ENCODE measurements around the gene LRRFIP1. TPM values are rescaled to one million over a fixed set of nuclear protein-coding genes. Genes with fewer than 3 reads are reported as not detected.
A peak's percentile ranks its signal among the peaks of the same experiment; 100 is the strongest.

The LRRFIP1 gene
- total RNA-seq, 2 experiments from 2014 or later, result 187 to 196 TPM

GRCh38 chr2:237720444-237720843, 93.1 kb downstream of the LRRFIP1 start:
- POLR2A ChIA-PET, result no interaction called here
- no peaks in the 10 kb centered on the region for H3K9me3 Mint-ChIP-seq
- H3K27ac Mint-ChIP-seq, result no peak overlapping the region
- H3K4me1 Mint-ChIP-seq, result peaks cover 32% of the 10 kb centered on the region
- CTCF ChIA-PET, result interaction anchor here (1.0 kb wide), 1 partner anchor 11 kb away, joined by 4 read pairs; no protein-coding TSS in a partner anchor
- peaks cover 45% of the 10 kb centered on the region for H3K36me3 Mint-ChIP-seq (ENCODE audit: low read depth)
- no peaks in the 10 kb centered on the region for H3K27me3 Mint-ChIP-seq
- no peak overlapping the region for H3K4me3 Mint-ChIP-seq
- DNase-seq, result no peak

- H3K27me3 Mint-ChIP-seq, result no peaks in the 10 kb centered on the region
- DNase-seq, result no peak
- H3K4me1 Mint-ChIP-seq, result peaks cover 27% of the 10 kb centered on the region
- H3K27ac Mint-ChIP-seq, result no peak overlapping the region
- POLR2A ChIA-PET, result no interaction called here
- no peak overlapping the region for H3K4me3 Mint-ChIP-seq
- H3K9me3 Mint-ChIP-seq, result no peaks in the 10 kb centered on the region
- peaks cover 45% of the 10 kb centered on the region for H3K36me3 Mint-ChIP-seq (ENCODE audit: low read depth)
- CTCF ChIA-PET, result interaction anchor here (1.0 to 1.5 kb wide), 2 partner anchors 10 to 48 kb away, joined by 3 to 4 read pairs; no protein-coding TSS in a partner anchor
These were observed 93.6 kb downstream of the LRRFIP1 start for GRCh38 chr2:237720957-237721356.

- no peak overlapping the region for H3K4me3 Mint-ChIP-seq
- CTCF ChIA-PET, result interaction anchor here (1.0 to 1.5 kb wide), 3 partner anchors 10 to 48 kb away, joined by 3 to 4 read pairs (median 4); no protein-coding TSS in a partner anchor
- H3K27ac Mint-ChIP-seq, result no peak overlapping the region
- no peaks in the 10 kb centered on the region for H3K27me3 Mint-ChIP-seq
- no peaks in the 10 kb centered on the region for H3K9me3 Mint-ChIP-seq
- peaks cover 26% of the 10 kb centered on the region for H3K4me1 Mint-ChIP-seq
- POLR2A ChIA-PET, result no interaction called here
- H3K36me3 Mint-ChIP-seq (ENCODE audit: low read depth), result peaks cover 46% of the 10 kb centered on the region
- no peak for DNase-seq
These were observed 94.1 kb downstream of the LRRFIP1 start for GRCh38 chr2:237721458-237721857.

GRCh38 chr2:237722616-237723015, 95.2 kb downstream of the LRRFIP1 start:
- Mint-ChIP-seq H3K27me3 (no peaks in the 10 kb centered on the region), H3K4me3 (no peak overlapping the region), H3K4me1 (peaks cover 26% of the 10 kb centered on the region), H3K27ac (no peak overlapping the region), H3K36me3 (ENCODE audit: low read depth) (peaks cover 47% of the 10 kb centered on the region), H3K9me3 (no peaks in the 10 kb centered on the region)
- no peak for DNase-seq
- ChIA-PET POLR2A (no interaction called here), CTCF (interaction anchor here (0.9 to 1.0 kb wide), 2 partner anchors 22 kb away, joined by 3 to 4 read pairs; no protein-coding TSS in a partner anchor)

GRCh38 chr2:237723023-237723422, 95.6 kb downstream of the LRRFIP1 start:
- Mint-ChIP-seq H3K4me3 (no peak overlapping the region), H3K4me1 (peaks cover 27% of the 10 kb centered on the region), H3K27ac (no peak overlapping the region), H3K27me3 (no peaks in the 10 kb centered on the region), H3K36me3 (ENCODE audit: low read depth) (peaks cover 46% of the 10 kb centered on the region), H3K9me3 (no peaks in the 10 kb centered on the region)
- ChIA-PET POLR2A (no interaction called here), CTCF (interaction anchor here (0.9 to 1.0 kb wide), 2 partner anchors 22 kb away, joined by 3 to 4 read pairs; no protein-coding TSS in a partner anchor)
- no peak for DNase-seq

GRCh38 chr2:237723602-237724001, 96.2 kb downstream of the LRRFIP1 start:
- CTCF ChIA-PET, result interaction anchor here (0.6 to 1.0 kb wide), 2 partner anchors 23 to 50 kb away, joined by 3 to 4 read pairs; no protein-coding TSS in a partner anchor
- H3K27me3 Mint-ChIP-seq, result no peaks in the 10 kb centered on the region
- POLR2A ChIA-PET, result no interaction called here
- DNase-seq, result no peak
- no peak overlapping the region for H3K4me3 Mint-ChIP-seq
- no peak overlapping the region for H3K27ac Mint-ChIP-seq
- peaks cover 30% of the 10 kb centered on the region for H3K4me1 Mint-ChIP-seq
- peaks cover 42% of the 10 kb centered on the region for H3K36me3 Mint-ChIP-seq (ENCODE audit: low read depth)
- no peaks in the 10 kb centered on the region for H3K9me3 Mint-ChIP-seq

- CTCF ChIA-PET, result no interaction called here
- POLR2A ChIA-PET, result no interaction called here
- no peaks in the 10 kb centered on the region for H3K27me3 Mint-ChIP-seq
- H3K27ac Mint-ChIP-seq, result no peak overlapping the region
- H3K4me3 Mint-ChIP-seq, result no peak overlapping the region
- no peaks in the 10 kb centered on the region for H3K9me3 Mint-ChIP-seq
- DNase-seq, result no peak
- peaks cover 35% of the 10 kb centered on the region for H3K4me1 Mint-ChIP-seq
- peaks cover 41% of the 10 kb centered on the region for H3K36me3 Mint-ChIP-seq (ENCODE audit: low read depth)
These were observed 97.6 kb downstream of the LRRFIP1 start for GRCh38 chr2:237724811-237725478.

- Mint-ChIP-seq H3K27ac (no peak overlapping the region), H3K4me1 (peaks cover 40% of the 10 kb centered on the region), H3K4me3 (no peak overlapping the region), H3K9me3 (no peaks in the 10 kb centered on the region), H3K36me3 (ENCODE audit: low read depth) (peaks cover 34% of the 10 kb centered on the region), H3K27me3 (no peaks in the 10 kb centered on the region)
- DNase-seq, result no peak
- ChIA-PET POLR2A (no interaction called here), CTCF (no interaction called here)
These were observed 98.3 kb downstream of the LRRFIP1 start for GRCh38 chr2:237725661-237726060.

- CTCF ChIA-PET, result interaction anchor here (0.6 to 0.9 kb wide), 2 partner anchors 53 to 137 kb away, joined by 3 to 5 read pairs; no protein-coding TSS in a partner anchor
- H3K9me3 Mint-ChIP-seq, result no peaks in the 10 kb centered on the region
- POLR2A ChIA-PET, result no interaction called here
- no peak overlapping the region for H3K27ac Mint-ChIP-seq
- H3K27me3 Mint-ChIP-seq, result no peaks in the 10 kb centered on the region
- DNase-seq, result no peak
- peaks cover 48% of the 10 kb centered on the region for H3K4me1 Mint-ChIP-seq
- peaks cover 29% of the 10 kb centered on the region for H3K36me3 Mint-ChIP-seq (ENCODE audit: low read depth)
- no peak overlapping the region for H3K4me3 Mint-ChIP-seq
These were observed 99.0 kb downstream of the LRRFIP1 start for GRCh38 chr2:237726401-237726830.

- H3K4me3 Mint-ChIP-seq, result no peak overlapping the region
- peaks cover 48% of the 10 kb centered on the region for H3K4me1 Mint-ChIP-seq
- no peak for DNase-seq
- ChIA-PET POLR2A (no interaction called here), CTCF (interaction anchor here (0.6 to 2.0 kb wide), 5 partner anchors 10 to 254 kb away, joined by 3 to 6 read pairs (median 5); no protein-coding TSS in a partner anchor)
- H3K36me3 Mint-ChIP-seq (ENCODE audit: low read depth), result peaks cover 22% of the 10 kb centered on the region
- H3K27ac Mint-ChIP-seq, result no peak overlapping the region
- no peaks in the 10 kb centered on the region for H3K9me3 Mint-ChIP-seq
- H3K27me3 Mint-ChIP-seq, result no peaks in the 10 kb centered on the region
These were observed 100.0 kb downstream of the LRRFIP1 start for GRCh38 chr2:237727363-237727762.

GRCh38 chr2:237729681-237730475, 102.5 kb downstream of the LRRFIP1 start:
- Mint-ChIP-seq H3K4me3 (no peak overlapping the region), H3K27ac (no peak overlapping the region), H3K9me3 (no peaks in the 10 kb centered on the region), H3K36me3 (ENCODE audit: low read depth) (peaks cover 16% of the 10 kb centered on the region), H3K4me1 (peaks cover 46% of the 10 kb centered on the region), H3K27me3 (no peaks in the 10 kb centered on the region)
- ChIA-PET CTCF (interaction anchor here (0.5 to 3.6 kb wide), 5 partner anchors 15 to 57 kb away, joined by 4 to 18 read pairs (median 6); no protein-coding TSS in a partner anchor), POLR2A (no interaction called here)
- DNase-seq, result no peak

- H3K4me1 Mint-ChIP-seq, result peaks cover 37% of the 10 kb centered on the region
- H3K4me3 Mint-ChIP-seq, result no peak overlapping the region
- ChIA-PET POLR2A (no interaction called here), CTCF (interaction anchor here (0.6 to 3.6 kb wide), 6 partner anchors 8 to 160 kb away, joined by 3 to 18 read pairs (median 4); no protein-coding TSS in a partner anchor)
- H3K36me3 Mint-ChIP-seq (ENCODE audit: low read depth), result peaks cover 20% of the 10 kb centered on the region
- H3K27ac Mint-ChIP-seq, result no peak overlapping the region
- no peaks in the 10 kb centered on the region for H3K27me3 Mint-ChIP-seq
- DNase-seq, result no peak
- no peaks in the 10 kb centered on the region for H3K9me3 Mint-ChIP-seq
These were observed 104.3 kb downstream of the LRRFIP1 start for GRCh38 chr2:237731663-237732062.

- H3K4me3 Mint-ChIP-seq, result no peak overlapping the region
- POLR2A ChIA-PET, result no interaction called here
These were observed 104.7 kb downstream of the LRRFIP1 start for GRCh38 chr2:237732070-237732469.

More at GRCh38 chr2:237732070-237732469, 104.7 kb downstream of the LRRFIP1 start:
- H3K9me3 Mint-ChIP-seq, result no peaks in the 10 kb centered on the region
- peaks cover 36% of the 10 kb centered on the region for H3K4me1 Mint-ChIP-seq
- H3K27ac Mint-ChIP-seq, result peak overlapping the region; percentile 46
- DNase-seq, result no peak
- CTCF ChIA-PET, result interaction anchor here (1.0 to 3.6 kb wide), 5 partner anchors 8 to 59 kb away, joined by 3 to 18 read pairs (median 4); no protein-coding TSS in a partner anchor
- peaks cover 19% of the 10 kb centered on the region for H3K36me3 Mint-ChIP-seq (ENCODE audit: low read depth)
- H3K27me3 Mint-ChIP-seq, result no peaks in the 10 kb centered on the region

Data from activated CD4-positive, alpha-beta T cell treated with anti-CD3 and anti-CD28 coated beads, Interleukin-2, amount 10 ng/mL, durations not matched to agents 7 days and 5 days (primary cell).